Naive B cell (primary cell): Measurements from ENCODE around the gene LRRC46. TPM values are rescaled to one million over a fixed set of nuclear protein-coding genes. Genes with fewer than 3 reads are reported as not detected.
A peak's percentile ranks its signal among the peaks of the same experiment; 100 is the strongest.

ENCODE experiments used
- ATAC-seq, 2 donors: fragments of 150-1000 bp; cut with Tn5 transposase; 2 replicates each; pipeline ENCODE4 v1.10.0; 2021; ENCODE audit warnings: low read depth in 2 of 2, mild to moderate bottlenecking in 2 of 2, moderate library complexity in 2 of 2
- DNase-seq: peaks from one replicate; pipeline ENCODE4 v3.0.0; 2022
- H3K27ac Mint-ChIP-seq, 6 donors: one replicate each; pipeline ENCODE4 v1.8.0; 2020 to 2022; ENCODE audit warnings: mild to moderate bottlenecking in 6 of 6, mixed read lengths in 6 of 6, moderate library complexity in 5 of 6, inconsistent platforms in 2 of 6
- H3K27me3 Mint-ChIP-seq, 3 donors: one replicate each; pipeline ENCODE4 v1.8.0; 2021 to 2022; ENCODE audit warnings: mixed read lengths in 3 of 3, mild to moderate bottlenecking in 1 of 3
- H3K36me3 Mint-ChIP-seq, 2 donors: one replicate each; pipeline ENCODE4 v1.8.0; 2020 to 2022; ENCODE audit warnings: mixed read lengths in 2 of 2, inconsistent platforms in 1 of 2, mild to moderate bottlenecking in 1 of 2
- H3K4me1 Mint-ChIP-seq, 3 donors: one replicate each; pipeline ENCODE4 v1.8.0; 2020 to 2022; ENCODE audit warnings: mixed read lengths in 3 of 3, inconsistent platforms in 1 of 3, mild to moderate bottlenecking in 1 of 3, moderate library complexity in 1 of 3
- H3K4me3 Mint-ChIP-seq, 8 donors: one replicate each; pipeline ENCODE4 v1.8.0; 2020 to 2022; ENCODE audit warnings: mild to moderate bottlenecking in 8 of 8, mixed read lengths in 8 of 8, moderate library complexity in 8 of 8, inconsistent platforms in 2 of 8
- H3K9me3 Mint-ChIP-seq, 7 donors: one replicate each; pipeline ENCODE4 v1.8.0; 2020 to 2022; ENCODE audit warnings: mixed read lengths in 7 of 7, mild to moderate bottlenecking in 5 of 7, inconsistent platforms in 2 of 7, moderate library complexity in 1 of 7
- polyA plus RNA-seq, 6 donors: library from polyadenylated mRNA; unstranded; fragments of 300-500 nt; fragmentation: Illumina TruSeq; gene quantifications; one replicate each; pipeline ENCODE4 v1.2.3, GENCODE V29; 2021; ENCODE audit warnings: low read depth in 6 of 6

LRRC46 gene
- polyA plus RNA-seq, 6 donors from 2014 or later: 0.39 to 2.3 (median 1.0) TPM; not detected in 1

DNA sequence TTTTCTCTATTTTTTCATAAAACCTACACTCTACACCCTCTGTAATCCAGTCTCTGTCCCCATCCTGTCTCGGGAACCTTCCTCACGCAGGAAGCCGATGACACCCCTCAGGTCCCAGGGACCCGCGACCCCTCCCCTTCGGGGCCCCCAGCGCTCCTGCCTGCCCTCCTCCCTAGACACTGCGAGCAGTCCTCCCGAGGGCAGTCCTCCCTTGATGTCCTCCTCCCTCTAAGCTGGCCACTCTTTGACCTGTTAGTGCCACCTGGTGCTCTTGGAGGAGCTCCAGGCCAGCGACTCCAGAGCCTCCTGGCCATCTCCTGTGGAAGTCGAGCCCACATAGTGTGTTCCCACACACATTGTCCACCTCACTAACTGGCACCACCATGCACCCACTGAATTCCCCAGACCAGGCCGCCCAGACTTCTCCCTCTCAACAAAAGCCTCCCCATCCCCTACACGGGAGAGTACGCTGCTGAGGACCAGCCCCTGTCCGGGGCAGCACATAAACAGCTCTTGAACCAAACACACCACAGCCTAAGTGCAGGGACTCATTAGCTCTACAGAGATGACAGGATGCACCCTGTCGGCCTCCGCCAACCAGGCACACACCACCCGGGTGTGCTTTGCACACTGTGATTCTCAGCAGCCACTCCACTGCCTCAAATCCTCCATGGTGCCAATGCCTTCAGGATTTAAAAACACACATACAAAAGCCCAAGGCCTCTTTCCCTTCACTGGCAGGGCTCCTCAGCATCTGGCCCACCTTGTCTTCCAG, 19.1 kb upstream of the LRRC46 start:
- DNase-seq (no peak), ATAC-seq (no peak)
- Mint-ChIP-seq H3K27ac (peak overlapping the region in 2 of 6 donors; percentile 58 to 71), H3K4me1 (peaks cover 0 to 5% (median 4%) of the 10 kb centered on the region in 3 donors), H3K27me3 (no peaks in the 10 kb centered on the region), H3K9me3 (no peaks in the 10 kb centered on the region), H3K4me3 (peak overlapping the region in 1 of 8 donors; percentile 15), H3K36me3 (peaks cover 6 to 66% of the 10 kb centered on the region in 2 donors)

- H3K36me3 Mint-ChIP-seq: peaks cover 11 to 66% of the 10 kb centered on the region in 2 donors
- DNase-seq (no peak), ATAC-seq (no peak)
- no peak overlapping the region for H3K27ac Mint-ChIP-seq
- H3K4me1 Mint-ChIP-seq: peaks cover 0 to 5% (median 4%) of the 10 kb centered on the region in 3 donors
- no peaks in the 10 kb centered on the region for H3K9me3 Mint-ChIP-seq
- no peak overlapping the region for H3K4me3 Mint-ChIP-seq
- no peaks in the 10 kb centered on the region for H3K27me3 Mint-ChIP-seq
These were observed 18.4 kb upstream of the LRRC46 start for GRCh38 chr17:47813077-47813476.

- DNase-seq: no peak
- peaks cover 0 to 5% (median 4%) of the 10 kb centered on the region in 3 donors for H3K4me1 Mint-ChIP-seq
- H3K27ac Mint-ChIP-seq: no peak overlapping the region
- peaks cover 11 to 62% of the 10 kb centered on the region in 2 donors for H3K36me3 Mint-ChIP-seq
- no peaks in the 10 kb centered on the region for H3K9me3 Mint-ChIP-seq
- no peaks in the 10 kb centered on the region for H3K27me3 Mint-ChIP-seq
- no peak for ATAC-seq
- H3K4me3 Mint-ChIP-seq: no peak overlapping the region
These were observed 17.9 kb upstream of the LRRC46 start for GRCh38 chr17:47813512-47814031.

DNA sequence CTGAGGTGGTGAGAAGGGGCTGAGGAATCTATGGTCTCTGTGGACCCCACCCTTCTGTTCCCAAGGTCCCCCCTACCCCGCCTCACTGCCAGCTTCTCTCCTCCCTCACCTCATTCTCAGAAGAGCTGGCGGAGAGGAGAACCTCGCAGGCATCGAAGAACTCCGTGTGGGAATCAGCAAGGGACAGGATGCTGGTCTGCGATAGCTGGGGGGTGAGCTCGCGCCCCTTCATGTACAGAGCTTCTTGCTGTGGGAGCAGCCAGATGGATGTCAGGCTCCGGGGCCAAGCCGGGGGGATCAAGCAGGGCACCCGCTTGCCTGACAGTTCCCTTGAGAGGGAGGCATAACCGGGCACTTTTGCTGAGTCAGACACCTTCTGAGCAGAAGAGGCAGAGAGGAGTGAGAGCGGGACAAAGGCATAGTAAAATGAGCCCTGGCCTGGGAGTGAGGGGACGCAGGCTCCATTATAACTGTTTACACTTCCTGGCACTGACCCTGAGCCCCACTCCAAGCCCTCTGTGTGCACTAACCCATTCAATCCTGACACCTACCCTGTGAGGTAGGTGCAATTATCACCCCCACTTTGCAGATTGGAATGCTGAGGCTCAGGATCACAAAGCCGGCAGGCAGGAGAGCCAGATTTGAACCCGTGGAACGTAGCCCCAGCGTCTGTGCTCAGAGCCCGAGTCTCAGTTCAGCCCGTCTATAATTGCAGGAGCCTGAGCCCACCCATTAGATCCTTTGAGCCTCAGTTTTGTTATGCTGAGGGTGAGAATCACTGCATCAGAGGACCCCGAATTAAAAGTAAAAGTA, 16.2 kb upstream of the LRRC46 start:
- ATAC-seq (no peak), DNase-seq (no peak)
- Mint-ChIP-seq H3K36me3 (peaks cover 8 to 53% of the 10 kb centered on the region in 2 donors), H3K27me3 (no peaks in the 10 kb centered on the region), H3K9me3 (no peaks in the 10 kb centered on the region), H3K4me3 (no peak overlapping the region), H3K27ac (peak overlapping the region in 1 of 6 donors; percentile 38), H3K4me1 (peaks cover 6 to 10% (median 6%) of the 10 kb centered on the region in 3 donors)

DNA sequence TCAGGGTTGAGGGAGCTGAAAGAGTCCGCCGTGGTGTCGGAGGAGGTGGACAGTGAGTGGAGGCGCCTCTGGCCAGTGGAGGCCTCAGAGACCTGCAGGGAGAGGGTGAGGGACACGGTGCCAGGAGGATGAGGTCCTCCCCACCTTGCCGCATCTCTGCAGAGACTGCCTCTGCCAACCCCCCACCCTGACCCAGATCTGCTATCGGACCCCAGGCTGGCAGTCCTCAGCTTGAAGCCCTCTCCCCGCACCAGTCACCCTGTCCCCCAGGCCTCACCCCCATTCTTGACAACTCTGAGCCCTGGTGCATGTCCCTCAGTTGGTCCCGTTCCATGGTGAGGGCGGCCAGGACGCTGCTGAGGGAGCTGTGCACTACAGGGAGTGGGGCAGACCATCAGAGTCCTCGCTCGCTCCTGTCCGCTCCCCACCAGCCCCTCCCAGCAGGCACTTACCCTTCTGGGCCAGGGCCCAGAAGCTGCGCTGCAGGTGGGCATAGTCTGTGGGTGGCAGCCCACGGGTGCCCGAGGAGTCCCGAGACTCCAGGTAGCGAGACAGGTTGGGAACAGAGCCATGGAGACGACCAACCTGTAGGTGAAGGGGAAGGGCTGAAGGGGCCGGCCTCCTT, 15.2 kb upstream of the LRRC46 start:
- DNase-seq (no peak), ATAC-seq (no peak)
- no peak overlapping the region for H3K4me3 Mint-ChIP-seq
- H3K4me1 Mint-ChIP-seq: peaks cover 15 to 19% (median 16%) of the 10 kb centered on the region in 3 donors
- no peak overlapping the region for H3K27ac Mint-ChIP-seq
- peaks cover 5 to 46% of the 10 kb centered on the region in 2 donors for H3K36me3 Mint-ChIP-seq
- H3K27me3 Mint-ChIP-seq: no peaks in the 10 kb centered on the region
- no peaks in the 10 kb centered on the region for H3K9me3 Mint-ChIP-seq

DNA sequence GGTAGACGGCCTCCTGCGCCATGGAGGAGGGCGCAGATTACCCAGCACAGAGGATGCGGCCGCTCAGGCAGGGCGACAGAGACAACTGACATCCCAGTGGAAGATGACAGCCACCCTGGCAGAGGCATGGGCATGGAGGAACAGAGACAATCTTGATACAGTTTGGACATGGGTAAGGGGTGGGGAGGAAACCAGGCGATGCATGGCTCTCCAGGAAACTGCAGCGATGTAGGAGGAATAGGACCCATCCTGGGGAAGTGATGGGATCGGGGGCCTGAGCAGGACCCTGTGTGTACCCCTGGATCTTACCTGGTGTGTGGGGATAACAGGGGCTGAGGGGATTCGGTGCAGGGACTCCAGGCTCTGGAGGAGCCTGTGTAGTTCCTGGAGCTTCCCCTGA, 14.5 kb upstream of the LRRC46 start:
- no peak for ATAC-seq
- Mint-ChIP-seq H3K9me3 (no peaks in the 10 kb centered on the region), H3K4me1 (peaks cover 20 to 26% (median 23%) of the 10 kb centered on the region in 3 donors), H3K4me3 (no peak overlapping the region), H3K36me3 (peaks cover 5 to 39% of the 10 kb centered on the region in 2 donors), H3K27me3 (no peaks in the 10 kb centered on the region), H3K27ac (peak overlapping the region in 1 of 6 donors; percentile 14)
- DNase-seq: no peak

- Mint-ChIP-seq H3K27ac (no peak overlapping the region), H3K27me3 (no peaks in the 10 kb centered on the region), H3K36me3 (peaks cover 5 to 27% of the 10 kb centered on the region in 2 donors), H3K4me1 (peaks cover 22 to 26% (median 23%) of the 10 kb centered on the region in 3 donors), H3K9me3 (no peaks in the 10 kb centered on the region), H3K4me3 (peak overlapping the region in 2 of 8 donors; percentile 41 to 65)
- no peak for ATAC-seq
- no peak for DNase-seq
These were observed 13.3 kb upstream of the LRRC46 start for GRCh38 chr17:47818002-47818695.

DNA sequence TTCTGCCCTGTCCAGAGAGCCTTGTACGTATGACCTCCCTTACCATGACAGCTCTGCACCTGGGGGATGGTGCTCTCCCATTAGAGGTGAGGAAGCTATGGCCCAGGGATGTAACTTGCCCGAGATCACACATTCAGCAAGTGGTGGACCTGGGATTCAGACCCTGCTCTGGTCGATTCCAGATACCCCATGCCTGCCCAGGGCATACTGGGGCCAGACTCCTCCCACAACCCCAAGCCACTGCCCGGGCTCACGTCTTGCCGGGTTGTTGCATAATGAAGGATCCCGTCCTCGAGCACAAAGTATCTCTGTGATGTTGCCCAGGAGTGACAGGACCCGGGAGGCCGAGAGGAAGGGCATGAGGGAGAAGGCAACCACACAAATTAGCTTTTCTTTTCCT, 12.0 kb upstream of the LRRC46 start:
- H3K4me3 Mint-ChIP-seq: peak overlapping the region in 4 of 8 donors; percentile 9 to 54 (median 32)
- ATAC-seq: no peak

GRCh38 chr17:47820033-47820789, 11.3 kb upstream of the LRRC46 start:
- H3K36me3 Mint-ChIP-seq: peaks cover 5 to 29% of the 10 kb centered on the region in 2 donors
- H3K4me3 Mint-ChIP-seq: peak overlapping the region; percentile 91 to 99 (median 98)

More for the DNA sequence above, 12.0 kb upstream of the LRRC46 start:
- Mint-ChIP-seq H3K27me3 (no peaks in the 10 kb centered on the region), H3K36me3 (peaks cover 5 to 31% of the 10 kb centered on the region in 2 donors), H3K27ac (no peak overlapping the region), H3K9me3 (no peaks in the 10 kb centered on the region), H3K4me1 (peaks cover 23 to 30% (median 23%) of the 10 kb centered on the region in 3 donors)
- DNase-seq: no peak

GRCh38 chr17:47821031-47821423, 10.4 kb upstream of the LRRC46 start:
- DNase-seq (no peak), ATAC-seq (no peak)
- no peaks in the 10 kb centered on the region for H3K27me3 Mint-ChIP-seq
- peaks cover 5 to 31% of the 10 kb centered on the region in 2 donors for H3K36me3 Mint-ChIP-seq
- no peaks in the 10 kb centered on the region for H3K9me3 Mint-ChIP-seq
- H3K27ac Mint-ChIP-seq: peak overlapping the region in 5 of 6 donors; percentile 63 to 92 (median 88)
- H3K4me3 Mint-ChIP-seq: peak overlapping the region; percentile 91 to 99 (median 98)
- H3K4me1 Mint-ChIP-seq: peaks cover 23 to 33% (median 23%) of the 10 kb centered on the region in 3 donors

More at GRCh38 chr17:47820033-47820789, 11.3 kb upstream of the LRRC46 start:
- DNase-seq (no peak), ATAC-seq (no peak)
- Mint-ChIP-seq H3K27me3 (no peaks in the 10 kb centered on the region), H3K27ac (peak overlapping the region in 3 of 6 donors; percentile 69 to 83 (median 76)), H3K4me1 (peaks cover 23 to 33% (median 23%) of the 10 kb centered on the region in 3 donors), H3K9me3 (no peaks in the 10 kb centered on the region)

- Mint-ChIP-seq H3K36me3 (peaks cover 5 to 27% of the 10 kb centered on the region in 2 donors), H3K4me1 (peaks cover 23 to 33% (median 28%) of the 10 kb centered on the region in 3 donors), H3K27ac (peak within 1 kb of the TSS; percentile 83 to 92 (median 87)), H3K27me3 (no peaks in the 10 kb centered on the region), H3K9me3 (no peaks in the 10 kb centered on the region), H3K4me3 (peak within 1 kb of the TSS; percentile 91 to 99 (median 98))
- ATAC-seq (peak; percentile 96 to 97), DNase-seq (peak; percentile 66)
These were observed 9.8 kb upstream of the LRRC46 start, which contains the start of gene OSBPL7 for GRCh38 chr17:47821424-47822391. Gene OSBPL7, minus strand, starts transcription at chr17:47821794. Its CDS starts 1,516 bp downstream, at chr17:47820278.
